HG02884 (cell line): Measurements from ENCODE around the gene ESR2.
"Not testable (repeated sequence)": the region's sequence is repeated elsewhere in the genome, so short reads cannot be mapped to it uniquely, and the experiment has no call there.

Source experiments
- ATAC-seq: cut with Tn5 transposase; IDR thresholded peaks from one replicate; pipeline ENCODE4 v1.9.1; 2021; ENCODE audit warnings: mild to moderate bottlenecking, moderate library complexity; ENCODE audit not compliant: unreplicated experiment

The ESR2 gene

DNA sequence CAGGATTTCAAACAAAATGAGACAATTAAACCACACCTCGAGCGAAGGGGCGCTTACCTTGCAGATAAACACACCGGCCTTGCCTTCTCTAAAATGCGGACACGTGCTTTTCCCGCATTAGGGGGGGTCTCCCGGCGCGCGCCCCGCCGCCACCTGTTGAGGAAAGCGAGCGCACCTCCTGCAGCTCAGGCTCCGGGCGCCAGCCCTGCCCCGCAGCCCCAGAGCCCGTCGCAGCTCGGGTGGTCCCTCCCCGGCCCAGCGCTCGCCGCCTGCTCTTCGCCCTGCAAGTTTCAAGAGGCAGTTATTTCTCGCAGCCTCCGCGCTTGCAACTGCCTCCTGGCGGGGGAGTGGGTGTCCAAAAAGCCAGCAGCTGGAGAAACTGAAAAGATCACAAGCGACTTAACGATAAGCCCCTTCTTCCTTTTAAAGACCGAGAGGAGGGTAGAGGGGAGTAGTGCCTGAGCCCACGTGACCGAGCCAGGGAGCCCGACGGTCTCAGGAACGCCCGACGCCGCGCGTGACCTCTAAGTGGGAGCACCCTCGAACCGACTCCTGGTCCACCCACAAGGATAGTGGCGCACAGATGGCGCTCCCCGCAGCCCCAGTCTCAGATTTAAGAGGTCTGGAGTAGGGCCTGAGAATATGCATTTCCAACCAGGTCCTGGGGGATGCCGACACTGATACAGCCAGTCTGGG lies at the start of gene ESR2:
TSS of gene ESR2 (minus strand) at position 396 of the 696 bp plus-strand sequence. CDS start 11,386 bp downstream, outside the sequence.
- peak; percentile 30 for ATAC-seq

- no peak for ATAC-seq
Measured at GRCh38 chr14:64340560-64341196, 46.5 kb upstream of the ESR2 start.

DNA sequence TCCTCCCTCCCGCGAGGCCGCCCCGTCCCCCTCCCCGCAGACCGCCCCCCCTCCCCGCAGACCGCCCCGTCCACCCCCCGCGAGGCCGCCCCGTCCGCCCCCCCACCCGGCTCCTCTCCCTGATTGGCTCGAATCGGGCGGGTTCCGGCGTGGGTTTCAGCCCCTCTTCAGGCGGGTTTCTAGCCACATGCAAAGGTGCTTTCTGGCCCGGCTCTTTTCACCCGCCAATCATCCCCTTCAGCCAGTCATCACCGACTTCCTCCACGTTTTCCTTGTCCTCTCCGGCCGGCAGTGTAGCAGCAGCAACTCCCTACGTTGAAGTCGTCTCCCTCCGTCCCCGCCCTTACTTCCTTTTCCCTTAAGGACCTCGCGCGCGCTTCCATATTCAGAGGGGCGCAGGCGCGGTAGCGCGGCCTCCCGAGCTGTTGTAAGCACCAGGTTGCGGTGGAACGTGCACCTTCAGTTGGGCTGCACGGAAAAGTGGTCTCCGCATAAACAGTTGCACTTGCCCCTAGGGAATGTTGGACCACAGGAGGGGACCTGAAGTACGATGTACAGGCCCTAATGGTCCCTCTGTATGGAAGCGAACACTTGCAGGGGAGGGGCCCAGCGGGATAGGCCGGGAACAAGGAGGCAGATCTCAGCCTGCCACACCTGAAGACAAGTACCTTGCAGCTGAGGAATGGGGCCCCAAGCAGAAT lies 44.6 kb upstream of the ESR2 start:
- peak; percentile 80 for ATAC-seq

DNA sequence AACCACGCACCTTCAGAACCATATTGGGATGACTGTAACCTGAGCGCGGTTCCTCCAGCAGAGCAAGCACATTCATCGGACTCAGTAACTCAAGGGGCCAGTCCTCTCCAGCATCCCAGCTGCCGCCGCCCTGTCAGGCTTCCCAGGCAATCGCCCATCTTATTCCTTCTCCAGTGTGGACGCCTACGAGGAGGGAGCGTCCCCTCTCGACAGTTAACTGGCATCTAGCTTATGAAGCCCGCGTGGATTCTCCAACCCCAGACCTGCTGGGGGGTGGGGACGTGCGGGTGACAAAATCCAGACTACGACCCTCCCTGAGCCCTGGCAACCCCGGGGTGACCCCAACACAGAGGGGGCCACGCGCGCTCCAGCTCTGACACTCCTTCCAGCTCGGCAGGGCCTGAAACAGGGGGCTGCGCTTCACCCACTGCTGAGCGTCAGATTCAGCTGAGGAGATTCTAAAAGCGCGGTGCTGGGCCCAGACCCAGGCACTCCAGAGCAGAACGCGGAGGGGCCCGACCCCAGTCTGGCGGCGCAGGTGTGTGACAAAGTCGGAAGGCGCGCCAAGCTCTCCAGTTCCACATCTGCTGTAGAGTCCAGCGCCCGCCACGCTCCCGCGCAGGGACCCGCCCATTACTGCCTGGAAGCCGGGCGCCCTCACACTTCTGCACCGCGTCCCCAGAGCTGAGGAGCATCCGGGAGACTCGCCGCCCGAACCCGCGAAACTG lies 43.9 kb upstream of the ESR2 start:
- ATAC-seq: peak; percentile 47

DNA sequence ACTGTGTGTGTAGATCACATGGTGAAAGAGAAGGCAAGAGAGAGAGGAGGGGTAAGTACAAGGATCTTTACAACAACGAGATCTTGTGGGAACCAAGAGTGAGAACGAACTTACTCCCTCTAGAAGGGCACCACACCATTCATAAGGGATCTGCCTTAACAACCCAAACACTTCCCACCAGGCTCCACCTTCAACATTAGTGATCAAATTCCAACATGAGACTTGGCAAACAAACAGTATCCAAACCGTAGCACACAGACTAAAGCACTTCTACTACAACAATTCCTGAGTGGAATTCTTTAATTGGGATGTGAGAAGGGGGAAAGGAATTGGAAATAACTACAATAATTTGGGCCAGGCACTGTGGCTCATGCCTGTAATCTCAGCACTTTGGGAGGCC lies 35.0 kb upstream of the ESR2 start:
- no peak for ATAC-seq

DNA sequence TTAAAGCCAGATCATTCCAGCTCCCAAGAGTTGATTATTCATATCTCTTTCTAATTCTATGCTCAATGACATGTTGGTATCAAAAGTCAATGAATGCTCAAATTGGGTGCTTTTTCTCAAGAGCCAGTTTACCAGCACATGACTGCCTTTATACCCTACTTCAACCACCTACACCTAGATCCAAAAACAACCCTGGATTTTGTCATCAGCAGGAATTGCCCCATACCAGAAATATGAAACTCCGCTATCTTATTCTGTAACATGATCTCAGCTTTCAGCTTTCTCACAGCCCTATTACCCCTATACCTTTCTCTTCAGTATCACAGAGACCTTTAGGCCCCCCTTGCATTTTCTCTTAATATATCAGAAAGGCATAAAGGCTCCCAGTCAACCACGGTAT lies 32.3 kb upstream of the ESR2 start:
- no peak for ATAC-seq

- ATAC-seq: no peak
Measured at GRCh38 chr14:64324895-64325294, 30.7 kb upstream of the ESR2 start.

GRCh38 chr14:64324461-64324860 lies 30.3 kb upstream of the ESR2 start:
- ATAC-seq: no peak

DNA sequence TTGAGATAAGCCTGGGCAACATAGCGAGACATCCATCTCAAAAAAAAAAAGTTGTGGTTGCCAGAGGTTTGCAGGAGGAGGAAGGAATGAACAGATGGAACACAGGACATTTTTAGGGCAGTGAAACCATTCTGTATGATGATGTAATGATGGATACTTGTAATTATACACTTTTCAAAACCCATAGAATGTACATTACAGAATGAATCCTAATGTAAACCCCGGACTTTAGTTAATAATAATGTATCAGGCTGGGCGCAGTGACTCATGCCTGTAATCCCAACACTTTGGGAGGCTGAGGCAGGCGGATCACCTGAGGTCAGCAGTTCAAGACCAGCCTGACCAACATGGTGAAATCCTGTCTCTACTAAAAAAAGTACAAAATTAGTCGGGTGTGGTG lies 26.2 kb upstream of the ESR2 start:
- ATAC-seq: not testable (repeated sequence)

DNA sequence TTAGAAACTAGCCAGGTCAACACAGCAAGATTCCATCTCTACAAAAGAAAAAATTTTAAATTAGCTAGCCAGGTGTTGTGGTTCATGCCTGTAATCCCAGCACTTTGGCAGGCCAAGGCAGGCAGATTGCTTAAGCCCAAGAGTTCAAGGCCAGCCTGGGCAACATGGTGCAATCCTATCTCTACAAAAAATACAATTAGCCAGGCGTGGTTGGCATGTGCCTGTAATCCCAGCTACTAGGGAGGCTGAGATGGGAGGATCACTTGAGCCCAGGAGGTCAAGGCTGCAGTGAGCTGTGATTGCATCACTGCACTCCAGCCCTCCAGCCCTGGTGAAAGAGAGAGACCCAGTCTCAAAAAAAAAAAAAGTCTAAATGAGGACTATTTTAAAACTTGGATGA lies 24.5 kb upstream of the ESR2 start:
- ATAC-seq: not testable (repeated sequence)

DNA sequence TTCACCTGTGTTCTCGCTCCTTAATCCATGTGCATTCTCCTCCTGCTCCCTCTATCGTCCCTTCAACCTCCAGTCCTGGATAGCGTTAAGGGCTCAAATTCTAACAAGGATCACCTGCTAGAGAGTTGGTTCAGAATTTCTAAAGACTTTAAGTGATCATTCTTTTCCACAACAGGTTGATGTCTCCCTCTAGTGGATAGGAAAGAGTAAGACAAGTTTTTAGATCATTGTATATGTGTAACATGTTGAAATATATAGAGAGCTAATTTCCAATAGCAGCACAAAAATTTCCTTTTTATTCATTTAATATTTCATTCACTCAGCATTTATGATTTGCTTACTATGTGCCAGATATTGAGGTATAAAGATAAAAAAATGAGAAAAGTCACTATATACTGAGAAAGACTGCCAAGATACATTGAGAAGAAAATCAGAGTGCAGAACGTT lies 9.3 kb upstream of the ESR2 start:
- ATAC-seq: no peak

GRCh38 chr14:64298773-64299172 lies 4.6 kb upstream of the ESR2 start:
- no peak for ATAC-seq

DNA sequence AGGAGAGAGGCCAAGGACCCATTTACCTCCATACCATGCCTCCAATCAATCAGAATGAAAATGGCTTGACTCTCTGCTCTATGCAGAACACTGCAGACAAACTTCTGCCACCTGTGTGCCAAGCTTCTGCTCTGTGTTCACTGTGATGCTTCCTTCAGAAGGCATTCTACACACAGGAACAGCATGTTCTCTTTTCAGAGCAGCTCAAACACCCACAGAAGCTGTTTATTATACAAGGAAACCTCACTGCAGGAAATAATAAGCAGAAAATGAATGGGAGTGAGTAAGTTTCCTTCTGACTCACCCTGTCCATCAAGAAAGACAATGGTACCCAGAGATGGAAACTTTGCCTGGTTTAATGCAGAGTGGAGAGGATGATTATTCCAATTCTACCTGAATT lies 2.4 kb upstream of the ESR2 start:
- no peak for ATAC-seq

GRCh38 chr14:64294672-64295413 lies 672 bp upstream of the ESR2 start:
- peak; percentile 77 for ATAC-seq

- no peak for ATAC-seq
Measured at GRCh38 chr14:64292197-64292596, 2.0 kb downstream of the ESR2 start.

GRCh38 chr14:64289571-64289970 lies 4.6 kb downstream of the ESR2 start:
- no peak for ATAC-seq

DNA sequence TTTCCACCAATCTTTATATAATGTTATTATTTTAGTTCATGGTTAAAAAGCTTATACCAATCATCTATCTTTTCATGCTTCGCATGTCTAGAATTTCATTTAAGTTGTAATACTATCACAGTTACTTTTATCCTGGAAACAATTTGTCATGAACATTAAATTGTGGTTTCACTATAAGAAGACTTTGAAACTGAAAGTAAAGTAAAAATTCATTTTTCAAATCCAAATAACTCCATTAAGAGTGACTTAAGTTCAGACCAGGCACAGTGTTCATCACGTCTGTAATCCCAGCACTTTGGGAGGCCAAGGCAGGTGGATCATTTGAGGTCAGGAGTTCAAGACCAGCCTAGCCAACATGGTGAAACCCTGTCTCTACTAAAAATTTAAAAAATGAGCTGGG lies 12.4 kb downstream of the ESR2 start:
- ATAC-seq: no peak

DNA sequence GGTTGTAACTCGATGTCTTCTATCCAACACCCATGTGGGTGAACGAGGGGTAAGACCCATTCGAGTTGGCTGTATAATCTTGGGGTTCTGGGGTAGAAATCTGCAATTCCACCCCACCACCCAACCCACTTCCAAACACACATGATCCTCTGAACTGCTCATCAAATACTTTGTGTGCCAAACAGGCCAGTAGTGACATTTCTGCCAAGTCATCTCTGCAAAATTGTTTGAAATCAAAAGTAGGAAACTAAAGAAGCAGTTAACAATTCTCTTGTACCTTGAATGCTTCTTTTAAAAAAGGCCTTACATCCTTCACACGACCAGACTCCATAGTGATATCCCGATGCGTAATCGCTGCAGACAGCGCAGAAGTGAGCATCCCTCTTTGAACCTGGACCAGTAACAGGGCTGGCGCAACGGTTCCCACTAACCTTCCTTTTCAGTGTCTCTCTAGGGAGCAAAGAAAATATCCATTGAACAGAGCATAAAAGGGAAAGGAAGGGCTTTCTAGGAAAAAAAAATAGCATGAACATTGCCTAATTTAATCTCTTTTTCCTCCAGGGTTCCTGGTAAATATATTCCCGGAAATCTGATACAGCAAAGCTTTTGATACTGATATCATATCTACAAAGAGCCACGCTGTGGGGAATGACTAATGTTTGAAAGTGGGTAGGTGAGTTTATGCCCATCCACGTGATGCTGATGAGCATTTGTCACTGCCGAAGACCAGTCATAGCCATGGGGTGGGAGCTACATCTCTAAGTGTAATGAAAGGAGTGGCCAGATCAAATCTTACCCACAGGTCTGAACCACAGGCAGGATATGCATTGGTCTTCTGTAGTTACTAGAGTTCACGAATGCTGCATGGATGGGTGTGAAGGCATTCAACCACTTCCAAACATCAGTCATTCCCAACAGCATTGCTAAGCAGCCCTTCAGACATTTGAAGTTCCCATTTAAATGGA lies 14.2 kb downstream of the ESR2 start:
- ATAC-seq: no peak

DNA sequence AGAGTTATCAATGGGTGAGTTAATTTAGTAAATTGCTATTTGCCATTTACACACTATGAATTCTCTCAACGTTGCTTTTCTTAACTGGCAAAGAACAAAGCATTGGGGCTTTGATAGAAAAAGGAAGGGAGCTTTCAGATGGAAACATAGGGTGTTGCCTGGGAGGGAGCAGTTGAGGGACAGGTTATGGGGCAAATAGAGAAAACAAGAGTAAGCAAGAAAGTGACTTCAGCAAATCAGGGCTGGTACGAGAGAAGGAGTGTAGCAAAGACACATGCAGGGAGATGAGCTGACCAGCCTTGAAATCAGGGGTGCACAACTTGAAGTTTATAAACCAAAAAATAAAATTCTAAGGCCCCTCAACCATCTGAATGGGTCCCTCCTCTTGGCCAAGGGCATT lies 15.7 kb downstream of the ESR2 start:
- ATAC-seq: no peak

DNA sequence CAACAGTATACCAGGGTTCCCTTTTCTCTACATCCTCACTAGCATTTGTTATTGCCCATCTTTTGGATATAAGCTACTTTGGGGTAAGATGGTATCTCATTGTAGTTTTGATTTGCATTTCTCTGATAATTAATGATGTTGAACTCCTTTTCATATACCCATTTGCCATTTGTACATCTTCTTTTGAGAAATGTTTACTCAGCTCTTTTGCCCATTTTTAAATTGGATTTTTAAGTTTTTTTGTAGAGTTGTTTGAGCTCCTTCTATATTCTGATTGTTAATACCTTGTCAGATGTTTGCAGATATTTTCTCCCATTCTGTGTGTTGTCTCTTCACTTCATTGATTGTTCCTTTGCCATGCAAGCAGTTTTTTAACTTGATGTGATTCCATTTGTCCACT lies 22.2 kb downstream of the ESR2 start:
- ATAC-seq: no peak
